SIG-M5 treated with dmso at 0.1 percent for 504 hours (cell line): ENCODE measurements around the gene SLIT3.

Experiments
- DNase-seq: peaks from one replicate; lab custom pipeline; 2025; ENCODE audit not compliant: unreplicated experiment; lab: John Stamatoyannopoulos, UW

The SLIT3 gene

GRCh38 chr5:169300468-169301385 lies at the start of gene SLIT3:
Gene SLIT3 (minus strand): TSS chr5:169301139. CDS start chr5:169300709, 430 bp downstream.
- DNase-seq: no peak

GRCh38 chr5:169350016-169350415 lies 49.1 kb upstream of the SLIT3 start:
- DNase-seq: no peak

- DNase-seq: no peak
Observed at GRCh38 chr5:169347786-169348185, 46.8 kb upstream of the SLIT3 start.

GRCh38 chr5:169344629-169345028 lies 43.7 kb upstream of the SLIT3 start:
- no peak for DNase-seq

DNA sequence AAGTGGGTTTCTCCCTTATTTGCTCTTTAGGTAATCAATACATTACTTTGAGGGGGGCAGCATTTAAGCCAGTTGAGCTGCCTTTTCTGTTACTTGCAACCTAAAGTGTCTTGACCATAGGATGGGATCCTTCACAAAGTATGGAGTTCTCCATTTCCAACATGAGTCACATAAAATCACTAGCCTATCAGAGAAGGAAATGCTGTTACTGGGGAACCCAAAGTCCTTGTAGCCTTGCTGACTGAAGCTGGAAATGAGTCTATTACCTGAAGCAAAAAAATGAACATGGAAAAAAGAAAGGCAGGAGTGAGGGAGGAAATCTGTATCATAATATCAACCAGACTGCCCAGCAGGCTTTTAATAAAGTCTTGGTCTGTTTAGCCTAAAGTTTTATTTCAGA lies 42.8 kb upstream of the SLIT3 start:
- DNase-seq: no peak

- no peak for DNase-seq
Observed at GRCh38 chr5:169341556-169341955, 40.6 kb upstream of the SLIT3 start.

DNA sequence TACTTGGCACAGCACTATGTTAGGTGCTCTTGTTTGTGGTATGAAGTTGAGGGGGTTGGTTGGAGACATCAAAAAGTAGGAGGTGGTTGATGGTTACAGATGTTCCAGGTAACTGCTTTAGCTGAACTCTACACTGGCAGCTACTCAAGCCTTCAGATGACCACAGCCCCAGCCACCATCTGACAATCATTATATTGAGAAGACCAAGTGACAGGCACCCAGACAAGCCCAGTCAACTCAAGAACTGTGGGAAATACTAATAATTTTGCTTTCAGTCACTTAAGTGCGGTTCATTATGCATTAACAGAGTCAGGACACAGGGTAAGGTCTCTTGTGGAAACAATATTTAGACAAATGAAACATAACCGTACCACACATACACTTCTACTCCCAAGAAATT lies 38.9 kb upstream of the SLIT3 start:
- no peak for DNase-seq

GRCh38 chr5:169336242-169336641 lies 35.3 kb upstream of the SLIT3 start:
- no peak for DNase-seq

- DNase-seq: no peak
Observed at GRCh38 chr5:169335806-169336205, 34.9 kb upstream of the SLIT3 start.

DNA sequence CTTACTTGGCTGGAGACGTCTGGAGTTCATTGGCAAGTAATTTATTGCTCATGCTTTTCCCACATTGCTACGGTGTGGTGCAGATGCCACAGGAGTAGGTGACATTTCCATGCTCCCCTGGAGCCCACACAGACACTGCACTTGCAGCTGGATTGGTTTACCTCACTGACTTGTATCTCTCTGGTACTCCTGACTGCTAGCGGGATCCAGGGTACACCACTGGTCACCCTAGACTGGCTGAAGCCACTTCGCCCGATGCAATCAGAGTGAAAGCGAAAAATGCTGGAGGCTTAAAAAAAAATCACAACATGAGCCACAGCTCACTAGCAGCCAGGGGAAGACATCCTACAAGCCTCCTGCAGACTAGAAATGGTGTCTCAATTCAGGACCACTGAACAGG lies 32.6 kb upstream of the SLIT3 start:
- no peak for DNase-seq

DNA sequence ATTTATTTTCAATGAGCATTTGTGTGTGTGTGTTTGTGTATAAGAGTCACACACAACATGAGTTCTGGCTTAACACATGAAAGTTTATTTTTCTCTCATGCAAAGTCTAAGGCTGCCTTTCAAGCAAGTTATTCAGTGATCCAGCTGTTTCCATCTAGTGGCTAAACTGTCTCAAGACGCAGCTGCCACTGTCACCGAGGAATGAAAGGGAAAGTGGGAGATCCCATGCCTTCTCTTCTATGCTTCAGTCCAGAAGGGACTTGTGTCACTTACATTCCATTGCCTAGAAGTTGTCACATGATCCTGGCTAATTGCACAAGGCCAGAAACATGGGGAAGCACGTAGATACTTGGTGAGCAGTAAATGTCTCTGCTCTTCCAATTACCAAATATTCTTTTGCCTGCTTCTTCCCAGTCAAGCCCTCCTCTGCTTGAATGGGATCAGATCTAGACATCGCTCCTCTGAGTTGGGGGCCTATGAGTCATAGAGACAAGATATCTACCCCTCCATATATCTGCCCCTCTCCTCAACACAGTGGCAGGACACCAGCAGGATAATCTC lies 30.4 kb upstream of the SLIT3 start:
- no peak for DNase-seq

DNA sequence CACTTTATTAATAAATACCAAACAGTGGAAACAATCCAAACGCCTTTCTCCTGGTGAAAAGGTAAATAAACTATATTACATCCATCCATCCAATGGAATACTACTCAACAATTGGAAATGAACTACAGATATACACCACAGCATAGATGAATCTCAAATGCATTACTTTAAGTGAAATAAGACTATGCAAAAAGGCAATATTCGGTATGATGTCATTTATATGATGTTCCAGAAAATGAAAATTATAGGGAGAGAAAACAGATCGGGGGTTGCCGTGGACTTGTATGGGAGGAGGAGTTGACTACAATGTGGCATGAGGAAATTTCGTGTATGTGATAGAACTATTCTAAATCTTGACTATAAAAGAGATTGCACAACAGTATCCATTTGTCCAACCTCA lies 27.5 kb upstream of the SLIT3 start:
- DNase-seq: no peak

DNA sequence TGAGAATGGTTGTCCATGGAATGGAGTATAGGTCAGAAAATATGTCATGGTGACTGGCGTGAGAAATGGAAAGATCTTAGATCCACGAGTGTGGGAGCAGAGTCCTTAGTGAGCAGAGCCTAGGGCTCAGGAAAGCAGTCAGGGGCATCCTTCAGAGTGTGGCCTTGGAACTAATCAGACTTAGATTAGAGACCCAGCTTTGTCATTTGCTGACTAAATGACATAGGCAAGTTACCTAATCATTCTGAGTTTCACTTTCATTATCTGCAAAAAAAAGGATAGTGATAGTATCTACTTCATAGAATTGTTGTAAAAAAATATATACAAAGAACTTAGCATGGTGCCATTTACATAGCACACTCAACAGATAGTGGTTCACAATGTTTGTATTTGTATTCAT lies 24.3 kb upstream of the SLIT3 start:
- no peak for DNase-seq

GRCh38 chr5:169318556-169318955 lies 17.6 kb upstream of the SLIT3 start:
- DNase-seq: no peak

- no peak for DNase-seq
Observed at GRCh38 chr5:169307646-169308045, 6.7 kb upstream of the SLIT3 start.

GRCh38 chr5:169305366-169305765 lies 4.4 kb upstream of the SLIT3 start:
- no peak for DNase-seq

- no peak for DNase-seq
Observed at GRCh38 chr5:169304175-169304574, 3.2 kb upstream of the SLIT3 start.

DNA sequence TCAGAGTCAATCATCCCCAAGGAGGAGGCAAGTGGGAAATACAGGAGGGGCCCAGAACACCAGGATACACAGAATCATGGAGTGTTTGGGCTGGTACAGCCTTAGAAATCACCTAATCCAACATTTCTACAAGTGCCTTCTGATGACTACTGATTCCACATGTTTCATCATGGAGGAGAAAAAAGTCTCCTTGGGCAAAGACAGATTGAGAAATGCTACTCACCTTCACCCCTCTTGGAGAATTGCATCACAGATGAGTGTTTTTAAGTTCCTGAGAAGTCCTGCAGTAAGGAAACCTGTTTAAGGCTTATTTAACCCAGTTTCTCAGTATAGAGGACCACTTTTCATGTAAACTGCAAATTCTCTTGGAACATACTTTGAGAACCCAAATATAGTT lies 2.2 kb upstream of the SLIT3 start:
- no peak for DNase-seq

DNA sequence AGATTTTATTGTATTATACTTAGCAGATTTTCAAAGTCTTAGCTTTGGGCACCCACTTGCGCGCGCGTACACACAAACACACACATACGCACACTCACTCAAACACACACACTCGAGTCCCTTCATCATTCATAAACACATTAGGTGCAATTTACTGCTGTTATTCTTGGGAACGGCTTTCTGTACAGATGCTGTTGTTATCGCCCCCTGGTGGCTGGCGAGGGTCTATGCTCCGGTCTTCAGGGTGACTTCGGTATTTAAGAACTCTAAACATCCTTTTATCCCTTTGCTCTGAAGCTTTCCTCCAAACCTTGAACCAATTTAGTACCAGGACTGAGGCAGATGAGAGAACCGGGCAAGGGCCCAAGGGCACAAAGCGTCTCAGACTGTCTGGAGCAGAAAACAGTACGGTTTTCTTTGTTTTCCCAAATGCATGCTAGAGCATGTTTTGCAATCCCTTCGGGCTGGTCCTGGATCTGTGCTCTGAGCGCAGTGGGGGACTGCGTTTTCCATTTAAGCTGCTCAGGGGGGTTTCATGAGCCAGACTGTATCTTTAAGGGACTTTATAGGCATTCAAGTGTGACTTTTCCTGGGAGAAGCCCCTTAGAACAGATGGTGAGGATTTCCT lies 1.7 kb upstream of the SLIT3 start:
- DNase-seq: peak; percentile 67

GRCh38 chr5:169301986-169302385 lies 1.0 kb upstream of the SLIT3 start:
- no peak for DNase-seq

GRCh38 chr5:169301386-169301934 lies 521 bp upstream of the SLIT3 start:
- no peak for DNase-seq
